SK-N-MC (cell line): ENCODE measurements around the gene TXNDC15.

Source experiments
- EZH2 ChIP-seq: fragments of 200-600 bp; sonication (generic); IDR thresholded peaks from one replicate; pipeline ENCODE4 v1.6.1; 2017; ENCODE audit warnings: antibody characterized with exemption
- FOXP2 ChIP-seq: optimal IDR thresholded peaks from 2 replicates; pipeline ENCODE3; 2011; ENCODE audit warnings: mild to moderate bottlenecking, moderate library complexity; ENCODE audit not compliant: insufficient read depth; ENCODE audit errors: extremely low read length, control extremely low read depth
- POLR2AphosphoS5 ChIP-seq: IDR thresholded peaks from 2 replicates; pipeline ENCODE4 v1.6.1; 2012; ENCODE audit warnings: mild to moderate bottlenecking, low read depth, low read length, borderline replicate concordance

GRCh38 chr5:134887593-134888159, 13.5 kb downstream of the TXNDC15 start:
- TF ChIP-seq POLR2AphosphoS5, result no peak
- no peak for TF ChIP-seq EZH2
- no peak for TF ChIP-seq FOXP2
